ENCODE results near the gene GRIN2A. TPM values are rescaled to one million over a fixed set of nuclear protein-coding genes. Genes with fewer than 3 reads are reported as not detected.

GRIN2A gene
- polyA plus RNA-seq, 1 donor (not counting 4 experiments of a cell fraction or from before 2014, with no cell fraction given): 0.01 TPM

GRCh38 chr16:9943121-9943520 lies 239.1 kb downstream of the GRIN2A start:
- no peaks in the 10 kb centered on the region for H3K36me3 ChIP-seq (ENCODE audit: control insufficient read depth in 2 of 2, extremely low read depth in 1 of 2, insufficient read depth in 2 of 2, low read length in 2 of 2)
- no peaks in the 10 kb centered on the region for H3K4me1 ChIP-seq (ENCODE audit: control insufficient read depth, extremely low read depth, insufficient read depth, low read length)
- DNase-seq (ENCODE audit: low read depth, low spot score): no peak
- H3K79me2 ChIP-seq (ENCODE audit: control insufficient read depth, insufficient read depth, low read length): no peaks in the 10 kb centered on the region
- no peak overlapping the region for H3K9ac ChIP-seq (ENCODE audit: control insufficient read depth, extremely low read depth, insufficient read depth, low read length)
- no peak for FAIRE-seq
- H3K4me2 ChIP-seq (ENCODE audit: control insufficient read depth, extremely low read depth, insufficient read depth, low read depth, low read length): no peak overlapping the region
- dilution Hi-C loops (cut with MboI; ENCODE audit: extremely low pct_ligation_motif_present, low sequenced_read_pairs): no loop called here
- no peak overlapping the region for H3K27ac ChIP-seq (ENCODE audit: control insufficient read depth, insufficient read depth, low read length)
- H4K20me1 ChIP-seq (ENCODE audit: control insufficient read depth, extremely low read depth, insufficient read depth, low read length): no peaks in the 10 kb centered on the region
- no peaks in the 10 kb centered on the region for H3K27me3 ChIP-seq (ENCODE audit: control insufficient read depth, extremely low read depth, insufficient read depth, low read length)
- H2AFZ ChIP-seq (ENCODE audit: control insufficient read depth, low read length): no peak overlapping the region
- H3K9me3 ChIP-seq (ENCODE audit: control insufficient read depth, low read depth, low read length): no peaks in the 10 kb centered on the region
- H3K9me1 ChIP-seq (ENCODE audit: control insufficient read depth, extremely low read depth, insufficient read depth, low read length): no peaks in the 10 kb centered on the region
- no peak for TF ChIP-seq EZH2 (IDR thresholded peaks at IDR 0.05; ENCODE audit: low read length)
- no peak for TF ChIP-seq CTCF (optimal IDR thresholded peaks at IDR 0.05 in 1 of 3, IDR thresholded peaks at IDR 0.05 in 1 of 3, conservative IDR thresholded peaks at IDR 0.05 in 1 of 3; ENCODE audit: extremely low read depth in 1 of 3, insufficient read depth in 2 of 3, low read length in 3 of 3)
- no peak overlapping the region for H3K4me3 ChIP-seq (ENCODE audit: control insufficient read depth in 2 of 3, extremely low read depth in 1 of 3, insufficient read depth in 2 of 3, low read depth in 1 of 3, low read length in 3 of 3)

DNA sequence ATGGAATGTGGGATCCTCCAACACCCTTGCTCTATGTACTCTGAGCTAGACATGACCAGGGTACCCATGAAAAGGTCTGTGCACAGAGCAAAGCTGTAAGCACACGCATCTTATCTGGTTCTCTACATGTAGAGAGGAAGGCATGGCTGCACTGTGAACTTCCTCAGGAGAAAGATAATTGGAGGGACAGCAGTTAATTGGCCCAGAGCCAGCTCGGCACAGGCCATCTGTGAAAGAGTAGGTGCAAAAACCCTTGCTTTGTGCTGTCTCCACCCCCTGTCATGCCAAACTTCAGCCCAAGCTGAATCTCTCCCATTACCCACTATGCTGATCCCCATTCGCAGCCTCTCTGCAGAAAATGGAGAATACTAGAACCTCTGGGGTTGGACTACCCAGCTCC lies 241.0 kb downstream of the GRIN2A start:
- H2AFZ ChIP-seq (ENCODE audit: control insufficient read depth, low read length): no peak overlapping the region
- H3K9me1 ChIP-seq (ENCODE audit: control insufficient read depth, extremely low read depth, insufficient read depth, low read length): no peaks in the 10 kb centered on the region
- dilution Hi-C loops (cut with MboI; ENCODE audit: extremely low pct_ligation_motif_present, low sequenced_read_pairs): no loop called here
- H3K79me2 ChIP-seq (ENCODE audit: control insufficient read depth, insufficient read depth, low read length): no peaks in the 10 kb centered on the region
- no peaks in the 10 kb centered on the region for H3K4me1 ChIP-seq (ENCODE audit: control insufficient read depth, extremely low read depth, insufficient read depth, low read length)
- no peaks in the 10 kb centered on the region for H4K20me1 ChIP-seq (ENCODE audit: control insufficient read depth, extremely low read depth, insufficient read depth, low read length)
- DNase-seq (ENCODE audit: low read depth, low spot score): no peak
- no peak overlapping the region for H3K27ac ChIP-seq (ENCODE audit: control insufficient read depth, insufficient read depth, low read length)
- H3K4me2 ChIP-seq (ENCODE audit: control insufficient read depth, extremely low read depth, insufficient read depth, low read depth, low read length): no peak overlapping the region
- H3K4me3 ChIP-seq (ENCODE audit: control insufficient read depth in 2 of 3, extremely low read depth in 1 of 3, insufficient read depth in 2 of 3, low read depth in 1 of 3, low read length in 3 of 3): no peak overlapping the region
- H3K9me3 ChIP-seq (ENCODE audit: control insufficient read depth, low read depth, low read length): no peaks in the 10 kb centered on the region
- no peaks in the 10 kb centered on the region for H3K36me3 ChIP-seq (ENCODE audit: control insufficient read depth in 2 of 2, extremely low read depth in 1 of 2, insufficient read depth in 2 of 2, low read length in 2 of 2)
- H3K27me3 ChIP-seq (ENCODE audit: control insufficient read depth, extremely low read depth, insufficient read depth, low read length): no peaks in the 10 kb centered on the region
- no peak for TF ChIP-seq CTCF (optimal IDR thresholded peaks at IDR 0.05 in 1 of 3, IDR thresholded peaks at IDR 0.05 in 1 of 3, conservative IDR thresholded peaks at IDR 0.05 in 1 of 3; ENCODE audit: extremely low read depth in 1 of 3, insufficient read depth in 2 of 3, low read length in 3 of 3)
- TF ChIP-seq EZH2 (IDR thresholded peaks at IDR 0.05; ENCODE audit: low read length): no peak
- H3K9ac ChIP-seq (ENCODE audit: control insufficient read depth, extremely low read depth, insufficient read depth, low read length): no peak overlapping the region
- FAIRE-seq: no peak

All from keratinocyte (primary cell).